OCI-LY1 (cell line): ENCODE data around the gene SPPL2B.

Experiments
- H2AFZ ChIP-seq: fragments of 200-600 bp; sonication (generic), shearing (Covaris generic); 2 replicates; pipeline ENCODE4 v1.6.0; 2014; ENCODE audit warnings: antibody characterized with exemption, mild to moderate bottlenecking, low read length
- H3F3A ChIP-seq: fragments of 200-600 bp; sonication (generic), shearing (Covaris generic); 2 replicates; pipeline ENCODE4 v1.6.0; 2014; ENCODE audit warnings: mild to moderate bottlenecking, antibody characterized with exemption, low read length, moderate library complexity; ENCODE audit not compliant: insufficient read depth
- H3K27ac ChIP-seq: fragments of 200-600 bp; sonication (generic); 2 replicates; pipeline ENCODE4 v1.5.1; 2014; ENCODE audit warnings: low read length, mixed run types, mild to moderate bottlenecking, low read depth; ENCODE audit not compliant: poor library complexity, severe bottlenecking
- H3K27me3 ChIP-seq: fragments of 200-600 bp; sonication (generic); 2 replicates; pipeline ENCODE4 v1.6.0; 2014; ENCODE audit warnings: antibody characterized with exemption, mild to moderate bottlenecking, low read length, moderate library complexity; ENCODE audit not compliant: insufficient read depth
- H3K36me3 ChIP-seq: fragments of 200-600 bp; sonication (generic); 2 replicates; pipeline ENCODE4 v1.6.1; 2014; ENCODE audit warnings: mild to moderate bottlenecking, antibody characterized with exemption, low read length, moderate library complexity, mixed read lengths; ENCODE audit not compliant: insufficient read depth
- H3K4me1 ChIP-seq: fragments of 200-600 bp; sonication (generic); 2 replicates; pipeline ENCODE4 v1.5.1; 2014; ENCODE audit warnings: mild to moderate bottlenecking, low read length, moderate library complexity; ENCODE audit not compliant: insufficient read depth, severe bottlenecking
- H3K4me2 ChIP-seq: fragments of 200-600 bp; sonication (generic), shearing (Covaris generic); 2 replicates; pipeline ENCODE4 v1.6.1; 2014; ENCODE audit warnings: low read length
- H3K4me3 ChIP-seq: fragments of 200-600 bp; sonication (generic); 2 replicates; pipeline ENCODE4 v1.5.1; 2014; ENCODE audit warnings: low read length, low read depth, mild to moderate bottlenecking, mixed read lengths; ENCODE audit not compliant: poor library complexity, severe bottlenecking
- H3K79me2 ChIP-seq: fragments of 200-600 bp; shearing (Covaris generic); 2 replicates; pipeline ENCODE4 v1.6.1; 2016; ENCODE audit warnings: mixed run types, low read length, mixed read lengths; ENCODE audit not compliant: insufficient read depth
- H3K9ac ChIP-seq: fragments of 200-600 bp; sonication (generic), shearing (Covaris generic); 2 replicates; pipeline ENCODE4 v1.6.1; 2014; ENCODE audit warnings: mild to moderate bottlenecking, low read length, mixed read lengths
- H3K9me2 ChIP-seq: fragments of 200-600 bp; sonication (generic), shearing (Covaris generic); 2 replicates; pipeline ENCODE4 v1.6.1; 2014; ENCODE audit warnings: low read depth, mild to moderate bottlenecking, low read length, mixed read lengths
- H3K9me3 ChIP-seq: fragments of 200-600 bp; shearing (Covaris generic); 2 replicates; pipeline ENCODE4 v1.6.1; 2014; ENCODE audit warnings: low read length, mixed read lengths
- H4K20me1 ChIP-seq: fragments of 200-600 bp; sonication (generic), shearing (Covaris generic); 2 replicates; pipeline ENCODE4 v1.6.0; 2016; ENCODE audit warnings: mild to moderate bottlenecking, low read length; ENCODE audit not compliant: insufficient read depth
- EZH2 ChIP-seq: fragments of 200-600 bp; sonication (generic), shearing (Covaris generic); IDR thresholded peaks from 2 replicates; pipeline ENCODE4 v1.8.0; 2017; ENCODE audit warnings: borderline replicate concordance, mixed run types, mild to moderate bottlenecking, antibody characterized with exemption, low read length, moderate library complexity, mixed read lengths
- TF ChIP-seq, protein P1 (sequence below): fragments of 200-600 bp; sonication (generic), shearing (Covaris generic); IDR thresholded peaks from 2 replicates; pipeline ENCODE4 v1.5.1; 2017; ENCODE audit warnings: mild to moderate bottlenecking, antibody characterized with exemption, low read length, moderate library complexity, mixed read lengths

SPPL2B gene

DNA sequence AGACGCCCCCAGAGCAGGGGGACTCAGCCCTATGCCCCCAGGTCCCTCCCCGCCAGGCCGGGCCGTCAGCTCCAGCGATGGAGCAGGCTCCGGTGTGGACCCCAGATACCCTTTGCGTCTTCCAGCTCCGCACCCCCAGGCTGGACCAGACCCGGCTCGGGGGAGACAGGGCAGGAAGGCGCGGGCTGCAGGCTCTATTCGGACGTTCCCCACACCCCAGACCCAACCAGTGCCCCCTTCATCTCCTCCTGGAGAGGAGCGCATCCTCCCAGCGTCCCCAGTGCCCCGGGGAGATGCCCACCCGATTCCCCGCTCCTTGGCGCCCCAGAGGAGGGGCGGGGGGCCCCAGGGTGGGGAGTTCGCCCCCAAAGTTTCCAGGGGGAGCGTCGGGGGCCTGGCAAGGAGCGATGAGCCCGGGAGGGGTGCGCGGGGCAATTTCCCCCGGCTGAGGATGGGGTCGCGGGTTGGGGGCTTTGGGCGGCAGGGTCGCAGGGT, 20.9 kb upstream of the SPPL2B start:
- Histone ChIP-seq H2AFZ (no peak overlapping the region), H3K79me2 (no peaks in the 10 kb centered on the region), H4K20me1 (no peaks in the 10 kb centered on the region), H3K9me3 (no peaks in the 10 kb centered on the region), H3K9me2 (no peaks in the 10 kb centered on the region), H3K4me1 (peaks cover 4% of the 10 kb centered on the region), H3K4me3 (no peak overlapping the region), H3K4me2 (no peak overlapping the region), H3K27me3 (peaks cover 14% of the 10 kb centered on the region; the same call in 1 of the 2 replicates), H3K36me3 (no peaks in the 10 kb centered on the region), H3F3A (no peaks in the 10 kb centered on the region), H3K9ac (no peak overlapping the region), H3K27ac (no peak overlapping the region)
- TF ChIP-seq, protein P1, sequence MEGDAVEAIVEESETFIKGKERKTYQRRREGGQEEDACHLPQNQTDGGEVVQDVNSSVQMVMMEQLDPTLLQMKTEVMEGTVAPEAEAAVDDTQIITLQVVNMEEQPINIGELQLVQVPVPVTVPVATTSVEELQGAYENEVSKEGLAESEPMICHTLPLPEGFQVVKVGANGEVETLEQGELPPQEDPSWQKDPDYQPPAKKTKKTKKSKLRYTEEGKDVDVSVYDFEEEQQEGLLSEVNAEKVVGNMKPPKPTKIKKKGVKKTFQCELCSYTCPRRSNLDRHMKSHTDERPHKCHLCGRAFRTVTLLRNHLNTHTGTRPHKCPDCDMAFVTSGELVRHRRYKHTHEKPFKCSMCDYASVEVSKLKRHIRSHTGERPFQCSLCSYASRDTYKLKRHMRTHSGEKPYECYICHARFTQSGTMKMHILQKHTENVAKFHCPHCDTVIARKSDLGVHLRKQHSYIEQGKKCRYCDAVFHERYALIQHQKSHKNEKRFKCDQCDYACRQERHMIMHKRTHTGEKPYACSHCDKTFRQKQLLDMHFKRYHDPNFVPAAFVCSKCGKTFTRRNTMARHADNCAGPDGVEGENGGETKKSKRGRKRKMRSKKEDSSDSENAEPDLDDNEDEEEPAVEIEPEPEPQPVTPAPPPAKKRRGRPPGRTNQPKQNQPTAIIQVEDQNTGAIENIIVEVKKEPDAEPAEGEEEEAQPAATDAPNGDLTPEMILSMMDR, result no peak
- no peak for TF ChIP-seq EZH2

DNA sequence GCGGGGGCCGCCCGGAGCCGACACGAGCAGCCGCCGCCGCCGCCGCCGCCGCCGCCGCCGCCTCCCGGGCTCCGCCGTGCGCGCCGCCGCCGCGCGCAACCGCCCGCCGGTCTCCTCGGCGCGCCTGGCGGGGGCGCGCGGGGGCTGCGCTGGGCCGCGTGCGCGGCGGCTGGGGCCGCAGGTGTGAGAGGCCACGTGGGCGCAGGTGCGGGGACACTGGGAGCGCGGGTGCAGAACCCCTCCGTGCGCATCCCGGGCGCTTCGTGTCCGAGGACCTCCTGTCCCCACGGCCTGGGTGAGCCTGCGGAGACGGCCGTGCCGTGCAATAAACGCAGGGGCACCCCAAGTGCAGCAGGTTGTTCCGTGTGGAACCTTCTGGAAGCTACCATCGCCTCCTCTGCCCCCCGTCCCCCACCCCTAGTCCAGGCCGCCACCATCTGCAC, 20.3 kb upstream of the SPPL2B start, which contains the start of gene LINGO3:
Gene LINGO3 (minus strand): TSS at position 41 of the 443 bp plus-strand sequence. CDS start 16,378 bp downstream, outside the sequence.
- Histone ChIP-seq H3K36me3 (no peaks in the 10 kb centered on the region), H3K9me2 (no peaks in the 10 kb centered on the region)

DNA sequence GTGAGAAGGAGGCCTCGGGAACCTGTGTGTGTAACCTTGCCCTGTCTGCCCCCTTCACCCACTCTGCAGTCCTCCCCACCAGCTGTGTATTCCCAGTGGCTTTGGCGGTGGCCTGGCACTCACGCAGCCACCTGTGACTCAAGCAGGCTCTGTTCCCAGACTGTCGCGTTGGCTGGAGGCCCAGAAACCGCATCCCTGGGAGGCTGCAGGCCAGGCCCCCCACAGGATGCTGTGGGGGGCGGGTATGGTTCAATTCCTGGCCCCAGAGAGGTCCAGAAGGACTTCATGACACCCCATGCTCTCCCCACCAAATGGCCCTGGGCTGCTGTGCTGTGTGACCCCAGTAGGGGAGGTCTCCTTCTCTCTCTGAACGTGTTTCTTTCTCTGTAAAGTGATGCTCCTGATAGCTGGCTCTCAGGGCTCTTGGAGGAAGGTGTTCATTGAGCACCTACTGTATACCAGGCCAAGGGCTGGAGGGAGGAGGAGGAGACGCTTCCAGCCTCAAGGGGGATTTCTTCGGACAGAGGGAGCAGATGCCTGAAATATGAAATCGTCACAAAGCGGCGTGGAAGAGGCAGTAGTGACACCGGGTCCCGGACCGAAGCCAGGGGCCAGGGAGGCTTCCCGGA, 18.6 kb upstream of the SPPL2B start:
- Histone ChIP-seq H3K4me1 (no peaks in the 10 kb centered on the region), H3K4me3 (no peak overlapping the region), H3K4me2 (no peak overlapping the region), H3K9me3 (peaks cover 4% of the 10 kb centered on the region; the same call in 1 of the 2 replicates), H3K27ac (no peak overlapping the region), H4K20me1 (no peaks in the 10 kb centered on the region), H2AFZ (no peak overlapping the region), H3K9me2 (no peaks in the 10 kb centered on the region), H3F3A (no peaks in the 10 kb centered on the region), H3K36me3 (peaks cover 2% of the 10 kb centered on the region; the same call in 1 of the 2 replicates), H3K79me2 (no peaks in the 10 kb centered on the region), H3K27me3 (peaks cover 12% of the 10 kb centered on the region; the same call in 1 of the 2 replicates), H3K9ac (no peak overlapping the region)
- TF ChIP-seq EZH2, result no peak
- TF ChIP-seq, protein P1, result no peak

More for the DNA sequence above, 20.3 kb upstream of the SPPL2B start, which contains the start of gene LINGO3:
- no peaks in the 10 kb centered on the region for H3K9me3 ChIP-seq
- H3K4me3 ChIP-seq, result no peak within 1 kb of the TSS
- H2AFZ ChIP-seq, result no peak within 1 kb of the TSS
- H3K9ac ChIP-seq, result no peak within 1 kb of the TSS
- H3K27me3 ChIP-seq, result peaks cover 14% of the 10 kb centered on the region; the same call in 1 of the 2 replicates
- H3K27ac ChIP-seq, result no peak within 1 kb of the TSS
- no peaks in the 10 kb centered on the region for H3K4me1 ChIP-seq
- TF ChIP-seq, protein P1, result no peak
- no peak for TF ChIP-seq EZH2
- H3K79me2 ChIP-seq, result no peaks in the 10 kb centered on the region
- no peak within 1 kb of the TSS for H3K4me2 ChIP-seq
- no peaks in the 10 kb centered on the region for H4K20me1 ChIP-seq
- H3F3A ChIP-seq, result no peaks in the 10 kb centered on the region
